DMS114 treated with DMSO at 0.1 percent for 48 hours (cell line): ENCODE data around the gene TRAF4.
A peak's percentile ranks its signal among the peaks of the same experiment; 100 is the strongest.

Source experiments
- DNase-seq: peaks from one replicate; lab custom pipeline; 2025; ENCODE audit not compliant: unreplicated experiment; lab: John Stamatoyannopoulos, UW

TRAF4 gene

GRCh38 chr17:28745786-28746411, 2.1 kb downstream of the TRAF4 start:
- no peak for DNase-seq

DNA sequence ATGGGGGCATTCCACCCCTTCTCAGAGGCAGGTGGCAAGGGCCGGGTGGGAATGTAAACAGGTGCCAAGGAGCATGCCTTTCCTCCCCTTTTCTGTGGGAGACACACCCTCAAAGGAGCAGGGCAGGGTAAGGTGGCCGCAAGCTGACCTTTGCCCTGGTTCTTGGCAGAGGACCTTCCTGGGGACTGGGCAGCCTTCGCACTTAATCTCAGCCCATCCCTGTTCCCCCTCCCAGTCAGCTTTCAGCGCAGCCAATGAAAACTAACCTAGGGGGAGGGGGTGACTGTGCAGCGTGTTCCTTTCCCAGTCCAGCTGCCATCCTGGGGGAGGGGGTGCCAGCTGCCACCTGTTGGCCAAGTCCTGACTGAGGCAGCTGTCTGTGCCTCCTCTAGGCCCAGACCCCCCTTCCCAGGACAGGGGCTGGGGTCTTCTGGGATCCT, 2.8 kb downstream of the TRAF4 start:
- DNase-seq = no peak

- no peak for DNase-seq
Observed at GRCh38 chr17:28747051-28747691, 3.4 kb downstream of the TRAF4 start.

DNA sequence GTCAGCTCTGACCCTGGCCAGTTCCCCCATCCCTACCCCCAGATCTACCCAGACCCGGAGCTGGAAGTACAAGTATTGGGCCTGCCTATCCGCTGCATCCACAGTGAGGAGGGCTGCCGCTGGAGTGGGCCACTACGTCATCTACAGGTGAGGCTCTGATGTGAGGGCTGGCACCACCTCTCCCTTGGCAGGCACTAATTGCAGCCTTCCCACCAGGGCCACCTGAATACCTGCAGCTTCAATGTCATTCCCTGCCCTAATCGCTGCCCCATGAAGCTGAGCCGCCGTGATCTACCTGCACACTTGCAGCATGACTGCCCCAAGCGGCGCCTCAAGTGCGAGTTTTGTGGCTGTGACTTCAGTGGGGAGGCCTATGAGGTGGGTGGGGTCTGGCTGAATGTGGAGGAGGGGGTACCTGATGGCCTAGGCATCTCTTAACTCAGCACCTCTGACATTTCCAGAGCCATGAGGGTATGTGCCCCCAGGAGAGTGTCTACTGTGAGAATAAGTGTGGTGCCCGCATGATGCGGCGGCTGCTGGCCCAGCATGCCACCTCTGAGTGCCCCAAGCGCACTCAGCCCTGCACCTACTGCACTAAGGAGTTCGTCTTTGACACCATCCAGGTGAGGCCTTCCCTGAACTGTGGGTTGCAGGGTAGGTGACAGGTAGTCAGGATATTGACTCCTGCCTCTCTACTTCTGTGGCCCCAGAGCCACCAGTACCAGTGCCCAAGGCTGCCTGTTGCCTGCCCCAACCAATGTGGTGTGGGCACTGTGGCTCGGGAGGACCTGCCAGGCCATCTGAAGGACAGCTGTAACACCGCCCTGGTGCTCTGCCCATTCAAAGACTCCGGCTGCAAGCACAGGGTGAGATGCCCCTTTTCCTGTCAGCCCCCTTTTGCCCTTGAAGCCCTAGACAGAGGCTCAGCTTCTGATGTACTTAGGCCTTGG, 4.3 kb downstream of the TRAF4 start:
- no peak for DNase-seq

DNA sequence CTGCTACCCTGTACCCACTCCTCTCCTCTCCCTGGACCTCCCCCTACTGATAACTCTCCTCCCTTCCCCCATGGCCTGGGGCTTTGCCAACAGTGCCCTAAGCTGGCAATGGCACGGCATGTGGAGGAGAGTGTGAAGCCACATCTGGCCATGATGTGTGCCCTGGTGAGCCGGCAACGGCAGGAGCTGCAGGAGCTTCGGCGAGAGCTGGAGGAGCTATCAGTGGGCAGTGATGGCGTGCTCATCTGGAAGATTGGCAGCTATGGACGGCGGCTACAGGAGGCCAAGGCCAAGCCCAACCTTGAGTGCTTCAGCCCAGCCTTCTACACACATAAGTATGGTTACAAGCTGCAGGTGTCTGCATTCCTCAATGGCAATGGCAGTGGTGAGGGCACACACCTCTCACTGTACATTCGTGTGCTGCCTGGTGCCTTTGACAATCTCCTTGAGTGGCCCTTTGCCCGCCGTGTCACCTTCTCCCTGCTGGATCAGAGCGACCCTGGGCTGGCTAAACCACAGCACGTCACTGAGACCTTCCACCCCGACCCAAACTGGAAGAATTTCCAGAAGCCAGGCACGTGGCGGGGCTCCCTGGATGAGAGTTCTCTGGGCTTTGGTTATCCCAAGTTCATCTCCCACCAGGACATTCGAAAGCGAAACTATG, 5.2 kb downstream of the TRAF4 start:
- no peak for DNase-seq

- DNase-seq = no peak
Observed at GRCh38 chr17:28749516-28750177, 5.8 kb downstream of the TRAF4 start.

DNA sequence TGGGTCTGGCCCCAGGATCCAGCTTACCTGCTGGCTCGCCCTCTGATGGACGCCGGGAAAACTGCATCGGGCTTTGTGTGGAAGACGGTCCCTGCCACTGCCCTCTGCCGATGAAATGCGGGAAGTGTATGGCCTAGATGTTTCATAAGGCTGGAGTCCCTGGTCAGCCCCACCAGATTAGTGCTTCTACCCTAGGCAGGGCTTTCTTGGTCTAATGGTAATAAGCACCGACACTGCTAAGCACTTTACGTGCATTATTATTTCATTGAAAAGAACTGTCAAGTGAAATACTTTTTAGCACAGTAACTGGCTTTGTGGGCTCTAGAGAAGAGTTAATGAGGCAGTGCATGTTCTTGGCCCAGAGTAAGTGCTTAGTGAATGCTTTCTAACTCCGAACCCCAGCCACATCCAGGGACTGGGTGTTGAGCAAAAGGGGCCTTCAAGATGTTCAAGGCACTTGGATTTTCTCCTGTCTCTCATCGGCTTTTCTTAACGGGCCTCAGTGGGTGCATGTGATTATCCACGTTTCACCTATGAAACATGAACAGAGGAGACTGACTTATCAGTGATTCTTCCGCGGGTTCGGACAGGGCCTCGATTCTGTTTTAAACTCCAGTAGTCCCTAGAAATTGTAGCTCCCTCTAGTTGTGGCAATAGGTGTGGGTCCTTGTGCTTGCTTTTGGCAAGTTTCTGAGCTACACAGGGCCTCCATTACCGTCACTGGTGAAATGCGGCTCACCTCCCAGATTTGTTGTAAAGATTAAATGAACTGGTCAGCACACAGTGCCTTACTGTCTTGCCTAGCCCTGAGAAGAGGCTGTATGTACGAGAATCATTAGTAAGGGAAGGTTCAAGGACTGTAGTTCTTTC, 6.6 kb downstream of the TRAF4 start:
- DNase-seq = peak; percentile 80

DNA sequence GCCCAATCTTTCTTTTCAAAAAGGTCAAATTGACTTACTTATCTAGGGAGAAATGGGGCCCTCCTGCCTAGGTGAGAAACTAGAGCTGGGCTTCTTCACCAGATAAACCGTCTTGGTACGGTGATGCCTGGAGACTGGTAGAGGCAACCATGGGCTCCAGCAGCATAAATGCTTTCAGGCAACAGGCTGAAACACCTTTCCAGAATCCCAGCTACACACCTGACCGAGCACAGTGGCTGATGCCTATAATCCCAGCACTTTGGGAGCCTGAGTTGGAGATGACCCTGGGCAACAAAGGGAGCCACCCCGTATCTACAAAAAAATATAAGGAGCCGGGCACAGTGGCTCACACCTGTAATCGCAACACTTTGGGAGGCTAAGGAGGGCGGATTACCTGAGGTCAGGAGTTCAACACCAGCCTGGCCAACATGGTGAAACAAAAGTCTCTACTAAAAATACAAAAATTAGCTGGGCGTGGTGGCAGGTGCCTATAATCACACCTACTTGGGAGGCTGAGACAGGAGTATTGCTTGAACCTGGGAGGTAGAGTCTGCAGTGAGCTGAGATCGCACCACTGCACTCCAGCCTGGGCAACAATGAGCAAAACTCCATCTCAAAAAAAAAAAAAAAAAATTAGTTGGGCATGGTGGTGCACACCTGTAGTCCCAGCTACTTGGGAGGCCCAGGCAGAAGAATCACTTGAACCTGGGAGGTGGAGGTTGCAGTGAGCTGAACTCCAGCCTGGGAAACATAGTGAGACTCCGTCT, 8.0 kb downstream of the TRAF4 start:
- DNase-seq = no peak

GRCh38 chr17:28755486-28755885, 11.7 kb downstream of the TRAF4 start:
- DNase-seq = no peak

DNA sequence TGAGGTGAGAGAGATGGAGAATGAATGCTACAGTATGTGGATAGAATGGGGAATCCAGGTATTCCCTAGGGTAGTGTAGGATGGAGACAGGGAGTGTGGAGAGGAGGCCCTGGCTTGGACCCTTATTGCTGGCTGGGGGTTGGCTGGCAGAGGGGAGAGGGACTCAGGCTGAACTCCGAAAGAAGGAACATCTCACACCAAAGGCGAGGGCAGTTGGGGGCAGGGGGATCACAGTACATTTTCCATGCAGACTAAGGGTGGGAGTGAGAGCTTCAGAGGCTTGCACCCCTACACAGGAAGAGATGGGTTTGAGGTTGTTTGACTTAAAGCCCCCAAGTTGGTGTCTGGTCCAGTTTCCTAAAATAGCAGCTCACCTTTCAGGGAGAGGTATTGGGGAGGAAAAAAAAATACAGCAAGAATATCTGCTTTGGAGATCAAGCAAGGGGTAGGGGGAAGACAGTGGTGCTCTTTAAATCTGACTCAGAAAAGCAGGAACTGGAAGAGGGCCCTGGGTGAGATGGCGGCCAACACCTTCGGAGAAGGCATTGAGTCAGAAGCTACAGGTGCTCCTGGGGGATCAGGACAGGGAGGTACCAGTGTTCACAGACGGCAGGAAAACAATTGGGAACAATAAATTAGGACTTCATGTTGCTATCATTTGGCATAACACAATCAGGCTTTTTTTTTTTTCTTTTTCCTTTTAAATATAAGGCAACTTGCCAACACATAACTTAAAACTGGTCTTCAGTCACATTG, 12.4 kb downstream of the TRAF4 start:
- no peak for DNase-seq

GRCh38 chr17:28758411-28759121, 14.8 kb downstream of the TRAF4 start:
- no peak for DNase-seq

GRCh38 chr17:28759256-28759865, 15.6 kb downstream of the TRAF4 start:
- no peak for DNase-seq

- DNase-seq = no peak
Observed at GRCh38 chr17:28760601-28761562, 17.1 kb downstream of the TRAF4 start.

GRCh38 chr17:28763137-28763799, 19.5 kb downstream of the TRAF4 start:
- DNase-seq = no peak

- peak; percentile 44 for DNase-seq
Observed at GRCh38 chr17:28763804-28764266, 20.0 kb downstream of the TRAF4 start.
